GM18508 (cell line): ENCODE measurements around the gene POMT2.
A peak's percentile ranks its signal among the peaks of the same experiment; 100 is the strongest.
"Not testable (repeated sequence)": the region's sequence is repeated elsewhere in the genome, so short reads cannot be mapped to it uniquely, and the experiment has no call there.

Source experiments
- ATAC-seq: cut with Tn5 transposase; IDR thresholded peaks from one replicate; pipeline ENCODE4 v1.9.1; 2021; ENCODE audit warnings: moderate number of reproducible peaks; ENCODE audit not compliant: insufficient read depth, unreplicated experiment

POMT2 gene

GRCh38 chr14:77320238-77320935 is at the start of gene POMT2:
Gene POMT2, minus strand, starts transcription at chr14:77320883. Its CDS starts 202 bp downstream, at chr14:77320681.
- ATAC-seq, result peak; percentile 47

- no peak for ATAC-seq
Observed at GRCh38 chr14:77369285-77369684, 48.6 kb upstream of the POMT2 start.

- ATAC-seq, result no peak
Observed at GRCh38 chr14:77364146-77364545, 43.5 kb upstream of the POMT2 start.

- ATAC-seq, result no peak
Observed at GRCh38 chr14:77359626-77360025, 38.9 kb upstream of the POMT2 start.

- no peak for ATAC-seq
Observed at GRCh38 chr14:77356899-77357298, 36.2 kb upstream of the POMT2 start.

- ATAC-seq, result no peak
Observed at GRCh38 chr14:77355811-77356210, 35.1 kb upstream of the POMT2 start.

GRCh38 chr14:77353469-77354141 is 32.9 kb upstream of the POMT2 start:
- no peak for ATAC-seq

- ATAC-seq, result no peak
Observed at GRCh38 chr14:77347751-77348150, 27.1 kb upstream of the POMT2 start.

- ATAC-seq, result no peak
Observed at GRCh38 chr14:77346495-77346894, 25.8 kb upstream of the POMT2 start.

GRCh38 chr14:77344377-77344996 is 23.8 kb upstream of the POMT2 start:
- no peak for ATAC-seq

- ATAC-seq, result no peak
Observed at GRCh38 chr14:77343662-77344061, 23.0 kb upstream of the POMT2 start.

- no peak for ATAC-seq
Observed at GRCh38 chr14:77342726-77343397, 22.2 kb upstream of the POMT2 start.

GRCh38 chr14:77340389-77340788 is 19.7 kb upstream of the POMT2 start:
- ATAC-seq, result no peak

- no peak for ATAC-seq
Observed at GRCh38 chr14:77339407-77339806, 18.7 kb upstream of the POMT2 start.

- no peak for ATAC-seq
Observed at GRCh38 chr14:77338302-77338701, 17.6 kb upstream of the POMT2 start.

GRCh38 chr14:77337880-77338279 is 17.2 kb upstream of the POMT2 start:
- no peak for ATAC-seq

GRCh38 chr14:77337255-77337654 is 16.6 kb upstream of the POMT2 start:
- not testable (repeated sequence) for ATAC-seq

GRCh38 chr14:77335576-77335975 is 14.9 kb upstream of the POMT2 start:
- no peak for ATAC-seq

- ATAC-seq, result no peak
Observed at GRCh38 chr14:77329872-77330271, 9.2 kb upstream of the POMT2 start.

- ATAC-seq, result no peak
Observed at GRCh38 chr14:77327111-77327510, 6.4 kb upstream of the POMT2 start.

- ATAC-seq, result no peak
Observed at GRCh38 chr14:77325746-77326094, 5.0 kb upstream of the POMT2 start.
